Urinary bladder (tissue), 4 donors: Measurements from ENCODE around the gene SLC22A14. TPM values are rescaled to one million over a fixed set of nuclear protein-coding genes. Genes with fewer than 3 reads are reported as not detected.
"Not testable (repeated sequence)": the region's sequence is repeated elsewhere in the genome, so short reads cannot be mapped to it uniquely, and the experiment has no call there.

Experiments
- DNase-seq: peaks from one replicate; pipeline ENCODE4 v3.0.0-alpha.2; 2015; ENCODE audit errors: extremely low spot score
- H3K27ac ChIP-seq: one replicate; pipeline ENCODE4 v1.5.1; 2013; ENCODE audit warnings: low read depth, mild to moderate bottlenecking, moderate library complexity
- H3K36me3 ChIP-seq: one replicate; pipeline ENCODE4 v1.6.1; 2013; ENCODE audit warnings: mild to moderate bottlenecking, moderate library complexity; ENCODE audit not compliant: insufficient read depth
- H3K4me1 ChIP-seq: one replicate; pipeline ENCODE4 v1.6.1; 2013; ENCODE audit warnings: mild to moderate bottlenecking, moderate library complexity; ENCODE audit not compliant: insufficient read depth
- H3K4me3 ChIP-seq: one replicate; pipeline ENCODE4 v1.5.1; 2013; ENCODE audit warnings: low read depth, low read length
- WGBS: extraction: QIAGEN DNeasy Blood & Tissue Kit; methylation state at CpG from one replicate; pipeline ENCODE4 v1.1.7; 2013; 5-methylcytosine and 5-hydroxymethylcytosine counted together
- polyA plus RNA-seq: library from polyadenylated mRNA; stranded (reverse); fragments of 200-250 nt; gene quantifications from one replicate; pipeline ENCODE4 v1.2.3, GENCODE V29; 2013
- total RNA-seq: library from RNA; depleted of rRNA; stranded (reverse); fragments of >200 nt; gene quantifications from one replicate; pipeline ENCODE4 v1.2.3, GENCODE V29; 2014
- donor health status: healthy with polysubstance abuse.
- donor health status: healthy.

The SLC22A14 gene
- total and polyA plus RNA-seq, 2 donors: 0.09 to 0.16 TPM

GRCh38 chr3:38278841-38279240 is 3.3 kb upstream of the SLC22A14 start:
- Histone ChIP-seq H3K4me1 (no peaks in the 10 kb centered on the region), H3K36me3 (no peaks in the 10 kb centered on the region), H3K4me3 (no peak overlapping the region), H3K27ac (no peak overlapping the region)
- WGBS: 89% methylated on average over 5 of the region's 5 CpGs
- no peak for DNase-seq

GRCh38 chr3:38283810-38284755 is 2.0 kb downstream of the SLC22A14 start:
- H3K4me3 ChIP-seq: no peak overlapping the region
- no peak for DNase-seq
- H3K4me1 ChIP-seq: no peaks in the 10 kb centered on the region
- H3K36me3 ChIP-seq: no peaks in the 10 kb centered on the region
- 78% methylated on average over 16 of the region's 16 CpGs for WGBS
- no peak overlapping the region for H3K27ac ChIP-seq

- WGBS: 67% methylated on average over 6 of the region's 6 CpGs
- DNase-seq: no peak
- Histone ChIP-seq H3K36me3 (no peaks in the 10 kb centered on the region), H3K27ac (no peak overlapping the region), H3K4me3 (no peak overlapping the region), H3K4me1 (no peaks in the 10 kb centered on the region)
Measured at GRCh38 chr3:38284756-38285150, 2.7 kb downstream of the SLC22A14 start.

- not testable (repeated sequence) for H3K4me3 ChIP-seq, DNase-seq, H3K36me3 ChIP-seq, H3K4me1 ChIP-seq, H3K27ac ChIP-seq
- WGBS: 96% methylated on average over 16 of the region's 16 CpGs
Measured at GRCh38 chr3:38289286-38290217, 7.5 kb downstream of the SLC22A14 start.

- not testable (repeated sequence) for DNase-seq, H3K4me3 ChIP-seq, H3K36me3 ChIP-seq, H3K4me1 ChIP-seq, H3K27ac ChIP-seq
- 67% methylated on average over 4 of the region's 4 CpGs for WGBS
Measured at GRCh38 chr3:38297053-38297452, 15.0 kb downstream of the SLC22A14 start.

GRCh38 chr3:38297537-38297936 is 15.4 kb downstream of the SLC22A14 start:
- no peak overlapping the region for H3K4me3 ChIP-seq
- H3K4me1 ChIP-seq: no peaks in the 10 kb centered on the region
- H3K27ac ChIP-seq: no peak overlapping the region
- no peaks in the 10 kb centered on the region for H3K36me3 ChIP-seq
- DNase-seq: no peak

GRCh38 chr3:38297947-38298711 is 16.0 kb downstream of the SLC22A14 start:
- 82% methylated on average over 5 of the region's 5 CpGs for WGBS
- no peak for DNase-seq
- no peaks in the 10 kb centered on the region for H3K4me1 ChIP-seq

GRCh38 chr3:38306941-38307340 is 24.8 kb downstream of the SLC22A14 start:
- WGBS: 91% methylated on average over 5 of the region's 5 CpGs
- Histone ChIP-seq H3K27ac (no peak overlapping the region), H3K4me3 (no peak overlapping the region), H3K36me3 (no peaks in the 10 kb centered on the region), H3K4me1 (no peaks in the 10 kb centered on the region)
- DNase-seq: no peak

More at GRCh38 chr3:38297947-38298711, 16.0 kb downstream of the SLC22A14 start:
- H3K36me3 ChIP-seq: no peaks in the 10 kb centered on the region
- H3K27ac ChIP-seq: no peak overlapping the region
- H3K4me3 ChIP-seq: no peak overlapping the region

- no peaks in the 10 kb centered on the region for H3K4me1 ChIP-seq
- H3K36me3 ChIP-seq: no peaks in the 10 kb centered on the region
- WGBS: 95% methylated on average over 12 of the region's 12 CpGs
- DNase-seq: no peak
- H3K27ac ChIP-seq: no peak overlapping the region
- no peak overlapping the region for H3K4me3 ChIP-seq
Measured at GRCh38 chr3:38307599-38307998, 25.5 kb downstream of the SLC22A14 start.

- no peak overlapping the region for H3K4me3 ChIP-seq
- 80% methylated on average over 9 of the region's 9 CpGs for WGBS
- H3K27ac ChIP-seq: no peak overlapping the region
- H3K4me1 ChIP-seq: no peaks in the 10 kb centered on the region
- no peaks in the 10 kb centered on the region for H3K36me3 ChIP-seq
- no peak for DNase-seq
Measured at GRCh38 chr3:38308456-38308855, 26.4 kb downstream of the SLC22A14 start.

- no peak for DNase-seq
- H3K4me3 ChIP-seq: no peak overlapping the region
- no peaks in the 10 kb centered on the region for H3K36me3 ChIP-seq
- H3K4me1 ChIP-seq: no peaks in the 10 kb centered on the region
- H3K27ac ChIP-seq: no peak overlapping the region
- WGBS: 89% methylated on average over 1 of the region's 1 CpG
Measured at GRCh38 chr3:38311476-38311875, 29.4 kb downstream of the SLC22A14 start.

GRCh38 chr3:38311941-38312340 is 29.8 kb downstream of the SLC22A14 start:
- H3K4me1 ChIP-seq: no peaks in the 10 kb centered on the region
- WGBS: 65% methylated on average over 2 of the region's 2 CpGs
- DNase-seq: no peak
- H3K4me3 ChIP-seq: no peak overlapping the region
- H3K36me3 ChIP-seq: no peaks in the 10 kb centered on the region
- H3K27ac ChIP-seq: no peak overlapping the region

GRCh38 chr3:38312356-38312755 is 30.3 kb downstream of the SLC22A14 start:
- DNase-seq: no peak
- Histone ChIP-seq H3K4me1 (no peaks in the 10 kb centered on the region), H3K4me3 (no peak overlapping the region), H3K36me3 (no peaks in the 10 kb centered on the region), H3K27ac (no peak overlapping the region)
- WGBS: 91% methylated on average over 3 of the region's 3 CpGs
